Measurements from ENCODE around the gene SLC4A5.
"Not testable (repeated sequence)": the region's sequence is repeated elsewhere in the genome, so short reads cannot be mapped to it uniquely, and the experiment has no call there.

The SLC4A5 gene

GRCh38 chr2:74228772-74229171, 114.4 kb downstream of the SLC4A5 start:
- no peak for DNase-seq (ENCODE audit: low spot score)

- DNase-seq (ENCODE audit: low spot score), result no peak
Observed at GRCh38 chr2:74227646-74228045, 115.6 kb downstream of the SLC4A5 start.

- DNase-seq (ENCODE audit: low spot score), result no peak
Observed at GRCh38 chr2:74226648-74227213, 116.5 kb downstream of the SLC4A5 start.

- DNase-seq (ENCODE audit: low spot score), result no peak
Observed at GRCh38 chr2:74225698-74226459, 117.3 kb downstream of the SLC4A5 start.

- no peak for DNase-seq (ENCODE audit: low spot score)
Observed at GRCh38 chr2:74223941-74224770, 119.1 kb downstream of the SLC4A5 start.

DNA sequence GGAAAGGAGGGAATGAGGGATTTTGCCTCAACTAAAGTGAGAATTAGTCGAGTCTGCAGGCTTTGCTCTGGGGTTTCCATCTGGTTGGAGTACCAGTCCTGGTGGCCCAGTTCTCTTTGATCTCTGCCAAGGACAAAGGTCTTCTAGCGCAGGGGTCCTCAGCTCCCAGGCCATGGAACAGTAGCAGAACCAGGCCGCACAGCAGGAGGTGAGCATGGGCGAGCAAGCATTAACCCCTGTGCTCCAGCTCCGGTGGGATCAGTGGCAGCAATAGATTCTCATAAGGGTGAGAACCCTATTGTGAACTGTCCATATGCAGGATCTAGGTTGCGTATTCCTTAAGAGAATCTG, 120.9 kb downstream of the SLC4A5 start:
- DNase-seq (ENCODE audit: low spot score), result no peak

GRCh38 chr2:74221604-74222299, 121.5 kb downstream of the SLC4A5 start:
- DNase-seq (ENCODE audit: low spot score), result no peak

- no peak for DNase-seq (ENCODE audit: low spot score)
Observed at GRCh38 chr2:74221091-74221490, 122.1 kb downstream of the SLC4A5 start.

DNA sequence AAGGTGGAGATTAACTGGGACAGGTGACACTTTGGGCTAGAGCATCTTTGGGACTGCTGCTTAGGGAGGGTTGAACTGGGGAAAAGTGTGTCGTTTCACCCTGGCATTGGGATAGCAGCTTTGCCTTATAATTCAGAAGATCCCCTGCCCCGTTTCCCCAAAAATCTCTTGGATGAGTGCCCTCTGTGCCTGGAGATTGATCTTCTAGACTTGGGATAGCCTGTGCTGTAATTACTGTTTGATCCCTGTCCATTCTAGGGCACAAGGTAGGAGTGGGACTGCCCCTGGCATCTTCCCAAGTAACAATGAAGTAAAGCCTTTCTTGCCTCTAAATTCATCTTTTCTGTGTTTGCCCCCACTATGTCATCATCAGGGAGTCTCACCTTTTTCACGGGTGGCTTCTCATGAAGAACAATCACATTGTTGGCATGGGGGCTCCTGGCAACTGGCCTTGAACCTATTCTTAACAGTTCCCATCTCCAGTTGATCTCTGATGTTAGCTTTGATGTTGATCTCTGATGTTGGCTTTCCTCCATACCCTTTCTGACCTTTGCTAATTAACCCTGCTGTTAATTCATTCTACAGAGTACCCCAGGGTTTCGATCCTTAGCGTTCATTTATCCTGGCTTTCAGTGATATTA, 123.2 kb downstream of the SLC4A5 start:
- DNase-seq (ENCODE audit: low spot score), result no peak

- DNase-seq (ENCODE audit: low spot score), result no peak
Observed at GRCh38 chr2:74216642-74217041, 126.6 kb downstream of the SLC4A5 start.

GRCh38 chr2:74215771-74216170, 127.4 kb downstream of the SLC4A5 start:
- not testable (repeated sequence) for DNase-seq (ENCODE audit: low spot score)

DNA sequence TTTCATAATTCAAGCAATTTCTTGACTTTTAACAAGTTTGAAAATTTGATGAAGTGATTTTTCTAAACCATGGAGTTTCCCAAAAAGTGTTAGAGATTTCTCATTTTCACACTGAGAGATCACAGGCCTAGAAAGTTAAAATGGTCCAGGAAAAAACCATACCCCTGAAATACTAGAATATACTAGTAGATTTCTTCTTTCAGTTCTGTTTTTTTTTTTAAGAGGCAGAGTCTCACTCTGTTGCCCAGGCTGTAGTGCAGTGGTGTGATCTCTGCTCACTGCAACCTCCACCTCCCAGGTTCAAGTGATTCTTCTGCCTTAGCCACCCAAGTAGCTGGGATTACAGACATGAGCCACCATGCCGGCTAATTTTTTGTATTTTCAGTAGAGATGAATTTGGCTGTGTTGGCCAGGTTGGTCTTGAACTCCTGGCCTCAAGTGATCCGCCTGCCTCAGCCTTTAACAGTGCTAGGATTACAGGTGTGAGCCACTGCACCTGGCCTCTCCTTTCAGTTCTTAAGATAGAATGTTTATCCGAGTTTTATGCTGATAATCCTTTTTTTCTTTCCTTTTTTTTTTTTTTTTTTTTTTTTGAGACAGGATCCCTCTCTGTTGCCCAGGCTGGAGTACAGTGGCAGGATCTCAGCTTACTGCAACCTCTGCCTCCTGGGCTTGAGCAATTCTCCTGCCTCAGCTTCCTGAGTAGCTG, 130.4 kb downstream of the SLC4A5 start:
- no peak for DNase-seq (ENCODE audit: low spot score)

DNA sequence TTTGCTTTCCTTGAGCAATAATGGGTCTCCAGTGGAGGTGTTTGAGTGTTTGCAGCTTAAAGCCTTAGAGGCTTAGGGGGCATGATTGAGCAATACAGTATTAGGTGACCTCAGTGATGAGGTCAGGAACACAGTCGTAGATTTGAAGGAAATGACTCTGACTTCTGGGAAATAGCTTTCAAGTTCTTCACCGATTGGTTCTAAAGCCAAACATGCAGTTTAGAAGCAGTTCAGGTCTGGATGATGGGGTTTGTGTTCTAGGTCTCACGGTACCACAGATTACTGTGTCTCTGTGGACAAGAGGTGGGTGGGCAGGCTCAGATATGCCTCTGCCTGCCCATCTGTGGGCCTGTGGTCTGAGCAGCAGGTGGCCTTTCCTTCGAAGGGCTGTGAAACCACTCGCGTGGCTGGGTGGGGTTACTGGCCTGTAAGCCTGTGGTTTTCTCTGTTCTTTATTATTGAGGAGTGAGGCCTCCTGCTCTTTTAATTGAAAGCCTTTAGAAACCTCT, 137.0 kb downstream of the SLC4A5 start:
- DNase-seq (ENCODE audit: low spot score), result peak; percentile 78

DNA sequence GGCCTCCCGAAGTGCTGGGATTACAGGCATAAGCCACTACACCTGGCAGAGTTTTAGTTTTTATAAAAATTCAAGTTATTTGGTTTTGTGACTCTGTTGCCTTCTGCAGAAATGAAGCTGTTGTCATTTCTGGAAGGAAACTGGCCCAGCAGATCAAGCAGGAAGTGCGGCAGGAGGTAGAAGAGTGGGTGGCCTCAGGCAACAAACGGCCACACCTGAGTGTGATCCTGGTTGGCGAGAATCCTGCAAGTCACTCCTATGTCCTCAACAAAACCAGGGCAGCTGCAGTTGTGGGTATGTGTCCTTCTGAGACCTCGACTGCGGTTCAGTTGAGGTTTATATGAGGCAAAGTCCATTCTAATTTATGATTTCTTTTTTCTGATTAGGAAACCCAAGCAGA, 137.6 kb downstream of the SLC4A5 start:
- peak; percentile 21 for DNase-seq (ENCODE audit: low spot score)

DNA sequence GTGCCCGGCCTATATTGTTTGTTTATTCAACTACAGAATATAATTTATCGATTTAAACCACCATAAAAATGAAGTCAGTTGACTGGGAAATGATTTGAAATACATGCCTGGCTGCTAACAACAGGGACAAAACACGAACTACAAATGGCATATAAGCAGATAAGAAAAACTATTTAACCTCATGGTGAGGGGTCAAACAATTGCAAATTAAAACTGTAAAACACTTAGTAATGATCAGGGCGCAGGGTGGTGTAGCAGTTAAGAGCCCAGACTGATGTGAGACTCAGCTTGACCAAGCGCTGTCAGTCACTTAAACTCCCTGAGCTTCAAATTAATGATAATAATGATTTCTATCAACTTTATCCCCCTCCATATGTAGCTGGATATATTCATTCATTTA, 138.1 kb downstream of the SLC4A5 start:
- no peak for DNase-seq (ENCODE audit: low spot score)

DNA sequence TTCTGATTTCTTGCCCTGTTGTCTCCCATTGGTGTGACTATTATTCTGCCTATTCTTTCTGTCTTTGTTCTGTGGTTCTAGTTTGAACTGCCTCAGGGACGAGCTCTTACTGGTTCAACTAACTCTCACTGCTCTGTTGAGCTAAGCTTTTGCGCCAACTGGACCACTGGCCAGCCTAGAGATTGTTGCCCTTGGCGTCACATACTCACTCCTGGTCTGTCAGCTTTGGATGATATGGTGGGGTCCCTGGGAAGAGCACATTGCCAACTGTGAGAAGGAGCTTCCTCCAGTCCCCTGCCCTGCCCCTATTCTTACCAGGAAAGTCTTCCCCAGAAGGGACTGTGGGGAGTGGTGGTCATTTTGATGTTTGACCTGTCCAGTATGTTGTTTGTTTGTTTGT, 138.8 kb downstream of the SLC4A5 start:
- DNase-seq (ENCODE audit: low spot score), result no peak

- DNase-seq (ENCODE audit: low spot score), result no peak
Observed at GRCh38 chr2:74201596-74201995, 141.6 kb downstream of the SLC4A5 start.

DNA sequence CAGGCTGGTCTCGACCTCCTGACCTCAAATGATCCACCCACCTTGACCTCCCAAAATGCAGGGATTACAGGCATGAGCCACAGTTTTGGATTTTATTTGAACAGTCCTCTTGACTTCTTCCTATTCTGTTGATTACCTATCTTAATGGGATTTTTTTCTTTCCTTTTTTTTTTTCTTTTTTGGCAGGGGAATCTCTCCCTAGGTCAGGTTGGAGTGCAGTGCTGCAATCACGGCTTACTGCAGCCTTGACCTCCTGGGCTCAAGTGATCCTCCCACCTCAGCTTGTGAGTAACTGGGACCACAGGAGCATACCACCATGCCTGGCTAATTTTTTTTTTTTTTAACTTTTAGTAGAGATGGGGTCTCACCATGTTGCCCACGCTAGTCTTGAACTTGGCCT, 142.0 kb downstream of the SLC4A5 start:
- no peak for DNase-seq (ENCODE audit: low spot score)

DNA sequence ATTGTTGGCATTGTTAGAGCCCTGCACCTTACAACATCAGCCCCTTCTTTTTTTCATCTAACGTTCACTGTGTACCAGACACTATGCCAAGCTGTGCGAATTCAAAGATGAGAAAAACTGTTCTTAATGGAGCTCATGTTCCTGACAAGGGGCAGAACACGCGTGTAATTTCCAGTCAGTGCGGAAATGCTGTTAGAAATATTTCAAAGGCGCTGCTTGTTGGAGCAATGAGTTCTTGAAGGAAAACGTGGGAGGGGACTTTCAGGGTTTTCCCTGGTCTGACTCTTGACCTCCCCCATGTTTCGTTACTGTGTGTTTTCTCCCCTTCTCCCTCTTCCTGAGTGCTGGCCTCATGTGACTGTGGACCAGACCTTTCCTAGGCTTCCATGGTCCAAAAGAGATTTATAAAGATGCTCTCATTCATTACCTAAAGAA, 143.3 kb downstream of the SLC4A5 start:
- DNase-seq (ENCODE audit: low spot score), result no peak

- DNase-seq (ENCODE audit: low spot score), result no peak
Observed at GRCh38 chr2:74199275-74199701, 143.9 kb downstream of the SLC4A5 start.
